PC-3 (cell line): Measurements from ENCODE around the gene NSRP1.

Experiments used
- CTCF ChIP-seq: fragments of 300-600 bp; sonication (generic); conservative IDR thresholded peaks from 2 replicates; pipeline ENCODE4 v1.5.1; 2017; ENCODE audit warnings: antibody characterized with exemption, low read depth, mild to moderate bottlenecking, low read length
- EZH2 ChIP-seq: fragments of 300-600 bp; sonication (generic); IDR thresholded peaks from one replicate; pipeline ENCODE4 v1.6.1; 2017; ENCODE audit warnings: antibody characterized with exemption, mild to moderate bottlenecking, low read length; ENCODE audit not compliant: unreplicated experiment
- EZH2phosphoT487 ChIP-seq: fragments of 300-600 bp; sonication (generic); IDR thresholded peaks from 2 replicates; pipeline ENCODE4 v1.6.1; 2018; ENCODE audit warnings: mild to moderate bottlenecking, antibody characterized with exemption, low read length, borderline replicate concordance

GRCh38 chr17:30220414-30220813, 103.8 kb downstream of the NSRP1 start:
- TF ChIP-seq CTCF (no peak), EZH2 (no peak), EZH2phosphoT487 (no peak)
